Astrocyte of the cerebellum (primary cell): ENCODE data around the gene CUX1.
"Not testable (repeated sequence)": the region's sequence is repeated elsewhere in the genome, so short reads cannot be mapped to it uniquely, and the experiment has no call there.

Experiments
- DNase-seq: peaks from one replicate; pipeline ENCODE4 v3.0.0-alpha.2; 2011; ENCODE audit warnings: low read depth
- H3K4me3 ChIP-seq: 2 replicates; pipeline ENCODE4 v1.5.1; 2011; ENCODE audit warnings: mild to moderate bottlenecking, low read depth, low read length, moderate library complexity
- CTCF ChIP-seq: IDR thresholded peaks from 2 replicates; pipeline ENCODE4 v1.5.1; 2012; ENCODE audit warnings: low read length, low read depth, moderate library complexity, mild to moderate bottlenecking; ENCODE audit errors: missing control alignments
- in situ Hi-C: cut with HindIII; loops from 2 replicates; pipeline ENCODE4 v1.10.0; 2017; ENCODE audit warnings: low sequenced_read_pairs

The CUX1 gene

DNA sequence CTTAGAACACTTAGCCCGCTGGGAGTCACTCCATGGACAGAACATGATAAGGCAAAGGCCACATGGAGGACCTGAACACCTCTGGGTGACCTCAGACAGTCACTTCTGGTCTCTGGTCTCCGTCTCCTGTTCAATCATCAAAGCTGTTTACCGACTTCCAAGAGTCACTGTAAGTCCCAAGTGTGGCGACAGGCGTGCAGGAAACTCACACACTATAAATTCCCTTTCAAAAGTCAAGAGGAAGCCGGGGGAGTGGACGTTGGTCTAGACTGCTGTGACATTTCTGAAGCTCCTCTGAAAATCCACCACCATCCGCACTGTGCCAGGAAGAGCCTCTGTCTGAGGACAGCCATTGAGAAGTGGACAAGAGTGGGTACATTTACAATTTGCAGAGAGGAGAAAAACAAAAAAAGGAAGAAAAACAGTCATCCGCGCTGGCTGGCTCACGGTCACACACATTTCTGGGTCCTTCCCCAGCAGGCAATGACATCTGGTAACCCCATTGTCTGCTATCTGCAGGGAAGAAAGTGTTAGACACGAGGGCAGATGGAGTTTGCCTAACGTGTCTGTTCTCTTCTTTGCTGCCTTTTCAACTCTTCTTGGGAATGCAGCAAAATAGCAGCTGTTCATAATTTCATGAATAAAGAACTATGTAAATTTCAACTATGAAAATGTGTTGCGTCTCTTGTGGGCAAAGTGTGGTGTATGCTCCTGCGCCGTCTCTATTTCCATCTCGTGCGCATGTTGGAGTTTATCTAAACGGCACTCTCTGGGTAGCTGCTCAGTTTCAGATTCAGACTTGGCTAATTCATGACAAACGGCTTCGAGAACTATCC, 32.9 kb upstream of the CUX1 start:
- TF ChIP-seq CTCF = no peak
- no peak for DNase-seq
- no peak overlapping the region for H3K4me3 ChIP-seq
- in situ Hi-C loops = no loop called here

GRCh38 chr7:101787864-101788263, 29.6 kb upstream of the CUX1 start:
- in situ Hi-C loops = no loop called here
- DNase-seq = no peak
- no peak for TF ChIP-seq CTCF
- no peak overlapping the region for H3K4me3 ChIP-seq

DNA sequence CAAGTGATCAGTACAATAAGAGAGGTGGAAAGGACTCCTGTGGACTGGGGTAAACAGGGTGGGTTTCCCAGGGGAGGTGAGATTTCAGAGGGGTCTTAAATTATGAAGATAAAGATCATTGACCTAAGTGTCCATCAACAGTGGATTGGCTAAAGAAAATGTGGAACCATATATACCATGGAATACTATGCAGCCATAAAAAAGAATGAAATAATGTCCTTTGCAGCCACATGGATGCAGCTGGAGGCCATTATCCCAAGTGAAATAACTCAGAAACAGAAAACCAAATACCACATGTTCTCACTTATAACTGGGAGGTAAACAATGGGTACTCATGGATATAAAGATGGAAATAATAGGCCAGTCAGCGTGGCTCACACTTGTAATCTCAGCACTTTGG, 28.9 kb upstream of the CUX1 start:
- no peak for DNase-seq
- in situ Hi-C loops = no loop called here
- TF ChIP-seq CTCF = no peak
- no peak overlapping the region for H3K4me3 ChIP-seq

DNA sequence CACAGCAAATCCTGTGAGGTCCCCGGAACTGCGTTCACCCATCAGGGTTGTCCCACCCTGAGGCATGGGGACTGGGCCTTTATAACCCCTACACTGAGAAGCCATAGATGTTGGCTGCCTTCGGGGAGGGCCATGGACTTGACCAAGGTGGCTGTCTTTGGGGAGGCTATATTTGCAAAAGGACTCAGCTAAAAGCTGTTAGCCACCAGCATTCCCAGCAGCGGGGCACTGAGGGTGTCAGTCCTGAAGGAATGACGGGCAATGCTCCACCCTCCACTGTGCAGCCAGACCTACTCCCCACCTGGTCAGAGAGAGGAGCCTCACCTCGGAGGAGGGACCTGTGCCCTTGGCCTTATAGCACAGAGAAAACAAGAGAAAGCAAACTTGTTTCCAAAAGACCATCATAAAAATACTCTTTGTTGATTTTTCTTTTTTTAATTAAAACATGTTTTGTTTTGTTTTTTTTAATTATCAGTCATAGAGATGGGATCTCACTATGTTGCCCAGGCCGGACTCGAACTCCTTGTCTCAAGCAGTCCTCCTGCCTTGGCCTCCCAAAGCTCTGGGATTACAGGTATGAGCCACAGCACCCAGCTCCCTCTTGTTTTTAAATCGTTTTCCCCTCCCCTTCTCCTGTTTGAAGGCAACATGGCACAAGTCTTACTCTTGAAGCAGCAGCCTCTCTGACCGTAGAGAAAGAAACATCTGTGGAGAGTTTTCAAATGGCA, 26.7 kb upstream of the CUX1 start:
- in situ Hi-C loops = no loop called here
- TF ChIP-seq CTCF = no peak
- DNase-seq = no peak
- no peak overlapping the region for H3K4me3 ChIP-seq

DNA sequence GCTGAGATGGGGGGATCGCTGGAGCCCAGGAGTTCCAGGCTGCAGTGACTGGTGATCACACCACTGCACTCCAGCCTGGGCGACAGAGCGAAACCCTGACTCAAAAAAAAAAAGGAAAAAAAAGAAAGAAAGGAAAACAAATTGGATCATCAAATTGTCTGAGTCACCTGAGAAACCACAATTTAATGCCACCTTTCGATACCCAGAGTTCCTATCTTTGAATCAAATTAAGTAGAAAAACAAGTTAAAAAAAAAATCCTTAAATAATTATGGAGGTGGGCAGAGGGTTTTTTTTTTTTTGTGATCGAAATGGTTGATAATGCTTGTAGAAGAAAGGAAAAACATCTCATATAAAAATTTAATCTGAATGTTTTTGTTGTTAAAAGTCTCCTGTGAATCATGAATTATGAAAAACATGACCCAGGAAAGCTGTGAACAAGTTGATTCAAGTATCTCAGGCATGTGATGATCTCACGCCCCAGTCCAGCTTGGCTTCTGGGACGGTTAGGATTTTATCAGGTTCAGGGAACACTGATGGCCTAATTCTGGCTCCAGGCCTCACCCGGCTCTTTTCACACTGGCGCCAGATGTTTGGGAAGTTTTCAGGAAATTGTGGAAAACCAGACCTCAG, 25.3 kb upstream of the CUX1 start:
- no peak for TF ChIP-seq CTCF
- DNase-seq = peak; percentile 44
- in situ Hi-C loops = no loop called here
- no peak overlapping the region for H3K4me3 ChIP-seq

DNA sequence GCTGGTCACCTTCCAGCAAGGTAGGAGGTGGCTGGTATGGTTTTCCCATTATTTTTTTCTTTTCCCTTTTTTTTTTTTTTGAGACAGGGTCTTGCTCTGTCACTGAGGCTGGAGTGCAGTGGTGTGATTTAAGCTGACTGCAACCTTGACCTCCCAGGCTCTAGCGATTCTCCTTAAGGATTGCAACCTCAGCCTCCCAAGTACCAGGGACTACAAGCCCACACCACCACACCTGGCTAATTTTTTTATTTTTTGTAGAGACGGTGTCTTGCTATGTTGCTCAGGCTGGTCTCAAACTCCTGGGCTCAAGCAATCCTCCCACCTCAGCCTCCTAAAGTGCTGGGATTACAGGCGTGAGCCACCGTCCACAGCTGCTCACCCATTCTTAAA, 24.7 kb upstream of the CUX1 start:
- H3K4me3 ChIP-seq, DNase-seq, in situ Hi-C loops: not testable (repeated sequence)

DNA sequence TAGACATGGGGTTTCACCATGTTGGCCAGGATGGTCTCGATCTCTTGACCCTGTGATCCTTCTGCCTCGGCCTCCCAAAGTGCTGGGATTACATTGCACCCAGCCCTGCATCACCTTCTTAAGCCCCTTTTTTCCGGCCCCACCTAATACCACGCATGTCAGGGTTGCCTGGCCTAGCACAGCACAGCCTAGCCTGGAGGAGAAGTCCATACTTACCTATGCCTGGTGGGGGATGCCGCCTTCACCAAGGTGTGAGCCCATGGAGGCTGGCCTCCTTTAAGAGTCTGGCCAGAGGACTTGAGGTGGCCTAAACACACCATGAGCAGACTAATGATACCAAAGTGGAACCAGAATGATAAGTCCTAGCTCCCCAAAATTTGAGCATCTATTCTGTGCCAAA, 22.0 kb upstream of the CUX1 start:
- no peak for TF ChIP-seq CTCF
- DNase-seq = no peak
- no peak overlapping the region for H3K4me3 ChIP-seq
- in situ Hi-C loops = no loop called here

DNA sequence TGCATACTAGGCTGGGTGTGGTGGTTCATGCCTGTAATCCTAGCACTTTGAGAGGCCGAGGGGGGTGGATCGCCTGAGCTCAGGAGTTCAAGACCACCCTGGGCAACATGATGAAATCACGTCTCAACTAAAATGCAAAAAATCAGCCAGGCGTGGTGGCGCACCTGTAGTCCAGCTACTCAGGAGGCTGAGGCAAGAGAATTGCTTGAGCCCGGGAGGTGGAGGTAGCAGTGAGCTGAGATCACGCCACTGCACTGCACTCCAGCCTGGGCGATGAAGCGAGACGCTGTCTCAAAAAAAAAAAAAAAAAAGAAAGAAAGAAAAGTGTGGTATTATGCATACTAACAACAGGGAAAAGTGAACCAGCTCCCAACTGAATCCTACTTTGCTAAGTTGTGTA, 19.3 kb upstream of the CUX1 start:
- in situ Hi-C loops, H3K4me3 ChIP-seq, DNase-seq: not testable (repeated sequence)
